OCI-LY1 (cell line): ENCODE measurements around the gene SLC7A6OS.

Source experiments
- H2AFZ ChIP-seq: fragments of 200-600 bp; sonication (generic), shearing (Covaris generic); 2 replicates; pipeline ENCODE4 v1.6.0; 2014; ENCODE audit warnings: antibody characterized with exemption, mild to moderate bottlenecking, low read length
- H3F3A ChIP-seq: fragments of 200-600 bp; sonication (generic), shearing (Covaris generic); 2 replicates; pipeline ENCODE4 v1.6.0; 2014; ENCODE audit warnings: mild to moderate bottlenecking, antibody characterized with exemption, low read length, moderate library complexity; ENCODE audit not compliant: insufficient read depth
- H3K27ac ChIP-seq: fragments of 200-600 bp; sonication (generic); 2 replicates; pipeline ENCODE4 v1.5.1; 2014; ENCODE audit warnings: low read length, mixed run types, mild to moderate bottlenecking, low read depth; ENCODE audit not compliant: poor library complexity, severe bottlenecking
- H3K27me3 ChIP-seq: fragments of 200-600 bp; sonication (generic); 2 replicates; pipeline ENCODE4 v1.6.0; 2014; ENCODE audit warnings: antibody characterized with exemption, mild to moderate bottlenecking, low read length, moderate library complexity; ENCODE audit not compliant: insufficient read depth
- H3K36me3 ChIP-seq: fragments of 200-600 bp; sonication (generic); 2 replicates; pipeline ENCODE4 v1.6.1; 2014; ENCODE audit warnings: mild to moderate bottlenecking, antibody characterized with exemption, low read length, moderate library complexity, mixed read lengths; ENCODE audit not compliant: insufficient read depth
- H3K4me1 ChIP-seq: fragments of 200-600 bp; sonication (generic); 2 replicates; pipeline ENCODE4 v1.5.1; 2014; ENCODE audit warnings: mild to moderate bottlenecking, low read length, moderate library complexity; ENCODE audit not compliant: insufficient read depth, severe bottlenecking
- H3K4me2 ChIP-seq: fragments of 200-600 bp; sonication (generic), shearing (Covaris generic); 2 replicates; pipeline ENCODE4 v1.6.1; 2014; ENCODE audit warnings: low read length
- H3K4me3 ChIP-seq: fragments of 200-600 bp; sonication (generic); 2 replicates; pipeline ENCODE4 v1.5.1; 2014; ENCODE audit warnings: low read length, low read depth, mild to moderate bottlenecking, mixed read lengths; ENCODE audit not compliant: poor library complexity, severe bottlenecking
- H3K79me2 ChIP-seq: fragments of 200-600 bp; shearing (Covaris generic); 2 replicates; pipeline ENCODE4 v1.6.1; 2016; ENCODE audit warnings: mixed run types, low read length, mixed read lengths; ENCODE audit not compliant: insufficient read depth
- H3K9ac ChIP-seq: fragments of 200-600 bp; sonication (generic), shearing (Covaris generic); 2 replicates; pipeline ENCODE4 v1.6.1; 2014; ENCODE audit warnings: mild to moderate bottlenecking, low read length, mixed read lengths
- H3K9me2 ChIP-seq: fragments of 200-600 bp; sonication (generic), shearing (Covaris generic); 2 replicates; pipeline ENCODE4 v1.6.1; 2014; ENCODE audit warnings: low read depth, mild to moderate bottlenecking, low read length, mixed read lengths
- H3K9me3 ChIP-seq: fragments of 200-600 bp; shearing (Covaris generic); 2 replicates; pipeline ENCODE4 v1.6.1; 2014; ENCODE audit warnings: low read length, mixed read lengths
- H4K20me1 ChIP-seq: fragments of 200-600 bp; sonication (generic), shearing (Covaris generic); 2 replicates; pipeline ENCODE4 v1.6.0; 2016; ENCODE audit warnings: mild to moderate bottlenecking, low read length; ENCODE audit not compliant: insufficient read depth
- EZH2 ChIP-seq: fragments of 200-600 bp; sonication (generic), shearing (Covaris generic); IDR thresholded peaks from 2 replicates; pipeline ENCODE4 v1.8.0; 2017; ENCODE audit warnings: borderline replicate concordance, mixed run types, mild to moderate bottlenecking, antibody characterized with exemption, low read length, moderate library complexity, mixed read lengths
- TF ChIP-seq, protein P1 (sequence below): fragments of 200-600 bp; sonication (generic), shearing (Covaris generic); IDR thresholded peaks from 2 replicates; pipeline ENCODE4 v1.5.1; 2017; ENCODE audit warnings: mild to moderate bottlenecking, antibody characterized with exemption, low read length, moderate library complexity, mixed read lengths

The SLC7A6OS gene

DNA sequence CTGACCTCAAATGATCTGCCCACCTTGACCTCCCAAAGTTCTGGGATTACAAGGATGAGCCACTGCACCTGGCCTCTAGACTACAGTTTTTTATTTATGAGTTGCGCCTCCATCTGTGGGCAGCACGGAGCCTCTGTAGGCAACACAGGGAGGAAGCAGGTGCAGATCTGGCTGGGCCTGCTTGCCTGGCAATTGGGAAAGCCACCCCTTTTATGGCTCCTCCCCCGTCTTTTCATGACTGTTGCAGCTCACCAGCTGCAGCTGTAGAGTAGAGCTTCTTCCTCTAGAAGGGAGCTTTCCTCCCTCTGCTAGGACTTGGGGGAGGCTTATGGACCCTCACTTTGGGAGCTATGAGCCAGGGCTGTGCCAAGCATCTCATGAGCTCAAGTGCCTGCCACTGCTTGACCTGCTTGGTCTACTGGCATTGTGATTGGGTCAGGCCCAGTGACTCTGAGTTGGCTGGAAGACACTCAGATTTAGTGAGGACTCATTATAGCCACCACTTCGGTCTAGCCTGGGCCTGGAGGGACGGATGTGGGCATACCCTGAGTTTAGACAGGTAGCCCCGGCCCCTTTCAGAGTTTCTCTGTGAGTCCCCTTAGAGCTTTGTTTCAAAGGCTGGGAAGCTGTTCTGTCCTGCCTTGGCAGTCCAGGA, 53.4 kb downstream of the SLC7A6OS start:
- H2AFZ ChIP-seq: no peak overlapping the region

DNA sequence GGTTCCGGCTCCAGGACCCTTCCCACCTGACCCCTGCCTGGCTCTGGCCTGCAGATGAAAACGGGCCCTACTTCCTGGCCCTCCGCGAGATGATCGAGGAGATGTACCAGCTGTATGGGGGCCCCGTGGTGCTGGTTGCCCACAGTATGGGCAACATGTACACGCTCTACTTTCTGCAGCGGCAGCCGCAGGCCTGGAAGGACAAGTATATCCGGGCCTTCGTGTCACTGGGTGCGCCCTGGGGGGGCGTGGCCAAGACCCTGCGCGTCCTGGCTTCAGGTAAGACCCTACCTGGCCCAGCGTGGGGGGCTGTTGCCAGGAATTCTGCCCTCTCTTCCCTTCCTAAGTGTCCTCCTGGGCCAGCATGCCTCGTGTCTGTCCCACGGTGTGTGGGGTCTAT, 55.0 kb downstream of the SLC7A6OS start:
- no peaks in the 10 kb centered on the region; the same call in 1 of the 2 replicates for H3F3A ChIP-seq
- H3K9ac ChIP-seq: no peak overlapping the region
- peaks cover 50% of the 10 kb centered on the region for H3K4me1 ChIP-seq

More for the DNA sequence above, 53.4 kb downstream of the SLC7A6OS start:
- Histone ChIP-seq H3K27ac (peak overlapping the region; percentile 99), H3K9ac (peak overlapping the region; percentile 46), H3K4me2 (peak overlapping the region; percentile 46), H3K9me2 (no peaks in the 10 kb centered on the region), H3F3A (no peaks in the 10 kb centered on the region; the same call in 1 of the 2 replicates), H3K4me3 (no peak overlapping the region), H4K20me1 (no peaks in the 10 kb centered on the region), H3K4me1 (peaks cover 34% of the 10 kb centered on the region), H3K79me2 (no peaks in the 10 kb centered on the region), H3K9me3 (no peaks in the 10 kb centered on the region), H3K36me3 (peaks cover 56% of the 10 kb centered on the region), H3K27me3 (no peaks in the 10 kb centered on the region)
- TF ChIP-seq, protein P1, sequence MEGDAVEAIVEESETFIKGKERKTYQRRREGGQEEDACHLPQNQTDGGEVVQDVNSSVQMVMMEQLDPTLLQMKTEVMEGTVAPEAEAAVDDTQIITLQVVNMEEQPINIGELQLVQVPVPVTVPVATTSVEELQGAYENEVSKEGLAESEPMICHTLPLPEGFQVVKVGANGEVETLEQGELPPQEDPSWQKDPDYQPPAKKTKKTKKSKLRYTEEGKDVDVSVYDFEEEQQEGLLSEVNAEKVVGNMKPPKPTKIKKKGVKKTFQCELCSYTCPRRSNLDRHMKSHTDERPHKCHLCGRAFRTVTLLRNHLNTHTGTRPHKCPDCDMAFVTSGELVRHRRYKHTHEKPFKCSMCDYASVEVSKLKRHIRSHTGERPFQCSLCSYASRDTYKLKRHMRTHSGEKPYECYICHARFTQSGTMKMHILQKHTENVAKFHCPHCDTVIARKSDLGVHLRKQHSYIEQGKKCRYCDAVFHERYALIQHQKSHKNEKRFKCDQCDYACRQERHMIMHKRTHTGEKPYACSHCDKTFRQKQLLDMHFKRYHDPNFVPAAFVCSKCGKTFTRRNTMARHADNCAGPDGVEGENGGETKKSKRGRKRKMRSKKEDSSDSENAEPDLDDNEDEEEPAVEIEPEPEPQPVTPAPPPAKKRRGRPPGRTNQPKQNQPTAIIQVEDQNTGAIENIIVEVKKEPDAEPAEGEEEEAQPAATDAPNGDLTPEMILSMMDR: no peak

DNA sequence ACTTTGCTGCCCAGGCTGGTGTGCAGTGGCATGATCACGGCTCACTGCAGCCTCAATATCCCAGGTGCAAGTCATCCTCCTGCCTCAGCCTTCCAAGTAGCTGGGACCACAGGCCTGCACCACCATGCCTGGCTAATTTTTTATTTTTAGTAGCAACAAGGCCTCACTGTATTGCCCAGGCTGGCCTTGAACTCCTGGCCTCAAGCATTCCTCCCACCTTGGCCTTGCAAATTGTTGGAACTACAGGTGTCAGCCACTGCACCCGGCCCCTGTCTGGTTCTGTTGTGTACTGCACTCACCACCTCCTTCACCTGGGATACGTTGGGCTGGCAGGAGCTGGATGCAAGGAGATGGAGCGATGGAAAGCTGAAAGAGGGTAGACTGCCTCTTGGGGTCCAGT, 57.0 kb downstream of the SLC7A6OS start:
- H3K4me2 ChIP-seq: no peak overlapping the region

More for the DNA sequence above, 55.0 kb downstream of the SLC7A6OS start:
- Histone ChIP-seq H3K4me2 (no peak overlapping the region), H3K9me3 (no peaks in the 10 kb centered on the region), H3K79me2 (no peaks in the 10 kb centered on the region), H3K4me3 (no peak overlapping the region), H4K20me1 (no peaks in the 10 kb centered on the region), H3K27ac (peak overlapping the region; percentile 99), H2AFZ (no peak overlapping the region), H3K27me3 (no peaks in the 10 kb centered on the region), H3K9me2 (no peaks in the 10 kb centered on the region), H3K36me3 (peaks cover 56% of the 10 kb centered on the region)
- TF ChIP-seq, protein P1: no peak
- TF ChIP-seq EZH2: no peak

More for the DNA sequence above, 57.0 kb downstream of the SLC7A6OS start:
- TF ChIP-seq EZH2: no peak
- TF ChIP-seq, protein P1: no peak
- H2AFZ ChIP-seq: no peak overlapping the region
- H3K9me3 ChIP-seq: no peaks in the 10 kb centered on the region
- H3K79me2 ChIP-seq: no peaks in the 10 kb centered on the region
- H3K9me2 ChIP-seq: no peaks in the 10 kb centered on the region
- no peak overlapping the region for H3K9ac ChIP-seq
- H4K20me1 ChIP-seq: no peaks in the 10 kb centered on the region
- H3K36me3 ChIP-seq: peaks cover 50% of the 10 kb centered on the region
- H3K27ac ChIP-seq: peak overlapping the region; percentile 98
- no peaks in the 10 kb centered on the region for H3K27me3 ChIP-seq
- H3K4me1 ChIP-seq: peaks cover 52% of the 10 kb centered on the region
- H3F3A ChIP-seq: no peaks in the 10 kb centered on the region; the same call in 1 of the 2 replicates
- no peak overlapping the region for H3K4me3 ChIP-seq
